Suppressor macrophage treated with lipopolysaccharide for 1 hour (primary cell): Measurements from ENCODE around the gene CCDC112.

ENCODE experiments used
- DNase-seq, 3 donors: peaks; one replicate each; pipeline ENCODE4 v3.0.0-alpha.2; 2020 to 2022

The CCDC112 gene

DNA sequence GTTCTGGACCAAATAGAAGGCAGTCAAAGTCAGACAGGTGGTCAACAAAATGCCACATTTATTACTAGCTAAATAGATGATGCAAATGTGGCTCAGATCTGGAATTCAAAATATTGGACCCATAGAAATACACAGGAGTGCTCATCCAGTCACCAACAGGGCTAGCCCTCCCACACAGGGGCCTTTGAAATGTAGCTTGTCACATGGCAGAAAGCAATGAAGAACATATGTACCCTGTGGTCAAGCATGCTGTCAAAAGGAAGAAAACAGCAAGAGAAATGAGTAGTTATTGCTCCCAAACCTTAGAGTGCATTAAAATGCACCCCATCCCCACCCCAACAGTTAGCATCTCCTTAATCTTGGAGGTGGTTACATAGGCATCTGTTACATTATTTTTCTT, 20.9 kb upstream of the CCDC112 start:
- DNase-seq = peak in 1 of 3 donors; percentile 20

DNA sequence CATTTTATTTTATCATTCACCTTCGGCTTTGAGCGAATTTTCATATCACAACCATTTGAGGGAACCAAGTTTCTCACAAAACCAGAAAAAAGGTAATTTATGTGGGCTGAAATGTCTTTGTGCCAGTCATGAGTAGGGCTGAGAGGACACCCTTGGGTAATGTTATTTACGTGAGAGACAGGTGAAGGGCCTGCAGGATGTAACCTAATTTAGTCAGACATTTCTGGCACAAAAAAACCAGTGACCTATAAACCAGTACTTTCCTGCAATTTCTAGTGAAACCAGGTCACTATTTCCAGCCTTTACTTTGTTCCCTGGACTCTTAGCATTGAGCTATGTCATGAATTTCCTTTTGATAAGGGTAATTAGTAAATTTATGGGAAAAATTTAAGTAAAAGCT, 17.2 kb upstream of the CCDC112 start:
- DNase-seq = no peak

DNA sequence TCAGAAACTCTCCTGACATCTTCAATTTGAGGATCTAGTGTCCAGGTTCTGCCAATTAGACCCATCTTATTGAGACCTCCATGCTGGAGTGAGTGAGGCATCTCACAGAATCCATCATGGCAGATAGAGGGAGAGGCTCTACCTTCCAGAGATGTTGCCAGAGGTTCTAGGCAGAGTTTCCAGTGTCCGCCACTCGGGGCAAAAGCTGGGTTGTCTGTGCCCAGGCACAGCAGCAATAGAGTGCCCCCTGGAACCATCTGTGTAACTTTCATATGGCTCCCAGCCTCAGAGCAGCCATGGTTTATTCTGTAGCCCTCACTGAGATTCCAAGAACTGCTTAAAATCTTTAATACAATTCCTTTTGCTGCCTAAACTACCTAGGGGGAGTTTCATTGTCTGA, 16.6 kb upstream of the CCDC112 start:
- no peak for DNase-seq

DNA sequence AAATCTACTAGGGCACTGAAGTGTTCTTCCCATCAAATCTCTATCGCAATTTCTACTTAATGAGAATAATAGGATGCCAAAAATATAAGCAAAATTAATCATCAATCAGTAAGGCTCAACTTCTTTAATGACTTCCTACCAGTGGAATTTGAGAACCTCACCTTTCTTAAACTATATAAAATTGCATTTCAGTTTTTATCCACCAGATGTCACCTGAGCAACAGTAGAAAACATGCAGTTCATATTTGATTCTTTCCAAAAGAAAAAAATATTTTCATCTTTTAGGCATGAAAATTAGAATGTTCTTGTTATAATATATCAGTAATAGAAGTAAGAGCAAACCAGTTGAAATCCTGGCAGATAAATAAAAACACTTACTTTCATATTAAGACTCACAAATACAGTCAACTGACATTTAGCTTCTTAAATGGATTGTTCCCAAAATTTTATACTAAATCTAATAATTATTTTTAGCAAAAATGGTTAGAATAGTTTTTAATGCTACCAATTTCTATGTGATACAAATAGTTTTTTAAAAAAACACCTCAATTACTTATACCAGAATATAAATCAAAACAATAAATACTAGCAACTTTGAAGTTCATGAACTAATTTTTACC, 13.4 kb upstream of the CCDC112 start:
- peak; percentile 59 to 79 (median 76) for DNase-seq

DNA sequence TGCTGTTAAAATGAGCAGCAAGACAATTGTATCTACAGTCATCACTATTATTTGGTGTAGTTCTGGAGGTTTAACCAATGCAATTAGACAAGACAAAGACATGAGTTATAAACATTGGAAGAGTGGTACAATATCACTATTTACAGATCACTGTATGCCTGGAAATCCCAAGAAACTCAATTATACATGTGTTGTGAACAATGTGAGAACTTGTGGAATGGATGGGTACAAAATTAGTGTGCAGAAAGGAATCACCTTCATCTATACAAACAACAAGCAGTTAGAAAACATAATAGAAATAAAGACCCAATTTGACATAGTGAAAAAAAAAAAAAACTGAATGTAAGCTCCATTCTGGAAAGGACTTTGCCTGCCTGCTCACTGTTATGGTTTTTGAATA, 12.4 kb upstream of the CCDC112 start:
- no peak for DNase-seq

DNA sequence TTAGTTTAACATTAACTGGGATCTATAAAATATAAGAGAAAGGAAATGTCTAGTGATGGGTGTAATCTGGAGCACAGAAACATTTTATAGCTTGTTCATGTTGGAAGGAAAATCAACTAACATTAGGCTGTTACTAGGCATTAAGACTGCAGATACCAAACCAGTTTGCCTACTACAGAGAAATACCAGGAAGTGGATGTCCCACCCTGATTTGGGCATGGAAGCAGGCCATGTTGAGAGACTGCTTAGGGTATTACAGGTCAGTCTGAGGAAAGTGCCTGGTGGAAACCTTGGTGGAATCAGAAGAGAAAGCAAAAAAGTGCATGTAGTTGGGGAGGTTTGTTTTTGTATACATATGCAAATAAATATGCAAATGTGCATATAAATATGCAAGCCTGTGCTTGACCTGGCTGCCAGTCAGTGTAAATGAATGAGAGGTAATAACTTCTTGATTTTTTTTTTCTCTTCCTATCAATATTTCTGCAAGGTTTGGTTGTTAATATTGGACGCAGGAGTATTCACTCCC, 9.6 kb upstream of the CCDC112 start:
- DNase-seq = no peak

DNA sequence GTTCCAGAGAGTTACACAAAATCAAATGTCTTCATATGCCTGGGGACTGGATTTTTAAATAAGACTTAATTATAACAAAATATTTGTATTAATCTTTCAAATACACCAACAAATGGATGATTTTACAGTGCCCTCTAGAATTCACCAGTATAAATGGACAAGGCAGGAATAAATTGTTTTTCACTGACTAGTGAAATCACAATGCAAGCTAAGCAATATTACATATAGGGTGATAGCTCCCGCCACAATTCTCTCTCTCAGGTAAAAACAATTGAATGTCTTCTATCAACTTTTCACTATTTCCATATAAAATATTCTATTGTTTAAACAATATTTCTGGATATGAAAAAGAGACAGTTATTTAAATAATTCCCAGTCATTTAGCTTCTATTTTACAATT, 8.0 kb upstream of the CCDC112 start:
- no peak for DNase-seq

DNA sequence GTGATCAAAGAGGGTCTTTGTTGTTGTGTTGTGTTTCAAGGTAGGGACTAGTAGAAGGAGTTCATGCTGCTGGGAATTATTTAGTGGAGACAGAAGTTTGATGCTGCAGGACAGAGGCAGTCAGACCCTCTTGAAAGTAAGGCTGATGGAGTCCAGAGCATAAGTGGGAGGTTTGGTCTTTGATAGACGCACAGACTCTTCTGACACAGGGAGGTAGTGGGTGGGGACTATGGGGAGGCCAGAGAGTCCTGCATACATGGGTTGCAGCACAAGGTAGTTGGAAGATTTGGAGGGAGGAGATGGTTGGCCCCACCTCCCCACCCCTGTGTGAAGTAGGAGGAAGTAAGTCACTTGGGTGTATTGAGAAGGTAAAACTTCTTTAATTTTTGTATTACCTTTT, 2.4 kb upstream of the CCDC112 start:
- DNase-seq = no peak

DNA sequence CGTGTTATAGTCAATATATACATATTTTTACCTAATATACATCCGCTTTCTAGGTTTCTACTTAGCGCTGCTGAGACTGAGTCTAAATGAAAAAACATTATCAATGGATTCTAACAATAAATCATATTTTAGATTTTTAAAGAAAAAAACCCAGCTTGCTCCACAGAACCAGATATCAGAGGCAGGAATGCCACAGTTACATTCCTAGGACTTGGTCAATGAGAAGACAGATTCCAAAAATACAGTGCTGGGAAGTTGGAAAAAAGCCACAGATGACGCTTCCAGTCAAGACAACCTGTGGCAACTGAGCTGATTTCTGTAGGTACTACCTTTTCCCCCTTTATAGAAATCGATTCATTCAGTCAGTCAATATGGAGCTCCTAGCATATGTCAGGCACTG, 577 bp upstream of the CCDC112 start:
- DNase-seq = no peak

DNA sequence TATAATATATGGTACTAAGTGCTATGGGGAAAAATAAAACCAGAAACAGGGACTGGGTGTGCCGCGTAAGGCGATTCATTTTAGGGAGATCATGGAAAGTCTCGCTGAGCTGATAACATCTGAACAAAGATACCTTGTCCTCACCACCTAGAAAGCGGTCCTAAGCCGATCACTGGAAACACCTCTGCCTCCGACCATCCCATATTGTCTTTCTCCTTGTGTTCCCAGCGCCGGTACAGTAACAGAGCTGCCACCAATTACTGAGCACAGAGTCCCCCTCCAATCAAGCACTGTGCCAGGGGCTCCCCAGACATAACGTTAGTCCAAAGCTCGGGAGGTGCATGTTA, 704 bp downstream of the CCDC112 start:
- DNase-seq = no peak

DNA sequence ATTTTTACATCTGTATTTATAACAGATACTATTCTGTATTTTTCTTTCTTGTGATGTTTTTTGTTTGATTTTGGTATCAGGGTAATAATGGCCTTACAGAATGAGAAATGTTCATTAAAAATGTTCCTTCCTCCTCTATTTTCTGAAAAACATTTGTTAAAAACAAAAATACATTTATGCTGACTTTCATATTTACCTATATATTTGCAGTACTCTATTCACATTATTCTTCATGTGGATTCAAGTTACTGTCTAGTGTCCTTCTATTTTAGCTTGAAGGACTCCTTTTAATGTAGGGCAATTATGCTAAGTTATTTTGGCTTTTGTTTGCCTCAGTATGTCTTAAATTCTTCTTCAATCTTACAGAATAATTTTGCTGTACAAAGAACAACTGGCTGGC, 5.1 kb downstream of the CCDC112 start:
- DNase-seq = no peak

DNA sequence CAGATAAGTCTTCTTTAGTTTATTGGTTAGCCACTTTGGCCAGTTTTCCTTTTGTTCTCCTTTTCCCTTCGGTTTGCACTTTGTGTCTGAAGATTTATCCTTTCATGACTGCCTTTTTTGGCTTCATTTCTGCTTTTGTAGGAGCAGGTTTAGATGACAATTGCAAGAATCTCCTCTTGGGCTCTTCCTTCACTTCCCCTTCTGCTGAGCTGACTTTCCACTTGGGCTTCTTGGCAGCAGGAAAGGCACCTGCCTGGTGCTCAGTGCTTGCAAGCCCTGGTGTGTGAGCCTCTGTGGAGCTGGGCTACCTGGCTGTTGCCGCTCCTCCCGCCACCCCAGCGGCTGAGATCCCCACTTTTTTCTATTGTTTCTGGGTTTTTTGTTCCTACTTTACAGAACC, 7.3 kb downstream of the CCDC112 start:
- DNase-seq = peak; percentile 52 to 59 (median 58)

DNA sequence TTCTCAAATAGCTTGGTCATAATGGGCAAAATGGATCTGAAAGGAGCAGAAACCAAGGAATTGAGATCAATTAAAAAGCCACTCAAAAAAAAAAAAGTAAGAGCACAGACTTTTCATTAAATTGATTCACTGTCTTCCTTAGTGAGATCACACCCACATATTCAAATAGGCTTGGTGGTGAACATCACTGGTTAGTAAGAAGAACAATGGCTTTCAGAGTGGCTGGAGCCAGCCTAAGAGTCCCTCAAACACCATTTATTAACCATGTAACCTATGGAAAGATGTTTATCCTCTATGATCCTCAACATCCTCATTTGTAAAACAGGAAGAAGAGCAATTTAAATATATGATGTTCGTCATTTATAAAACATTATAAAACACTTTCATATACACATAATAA, 12.4 kb downstream of the CCDC112 start:
- no peak for DNase-seq

DNA sequence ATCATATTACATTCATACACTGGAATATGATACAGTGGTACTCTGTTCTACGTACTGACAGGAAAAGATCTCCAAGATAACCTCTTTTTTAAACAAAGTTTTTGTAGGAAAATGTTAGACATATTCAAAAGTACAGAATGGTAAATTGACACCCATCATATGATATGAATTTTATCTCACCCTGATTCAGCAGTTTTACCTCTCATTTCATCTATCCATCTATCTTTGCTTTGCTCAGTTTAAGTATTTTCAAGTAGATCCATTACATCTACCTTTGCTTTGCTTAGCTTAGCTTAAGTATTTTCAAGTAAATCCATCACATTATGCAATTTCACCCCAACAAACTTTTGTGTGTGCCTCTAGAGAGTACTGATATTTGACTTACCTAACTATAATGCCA, 14.3 kb downstream of the CCDC112 start:
- DNase-seq = no peak

DNA sequence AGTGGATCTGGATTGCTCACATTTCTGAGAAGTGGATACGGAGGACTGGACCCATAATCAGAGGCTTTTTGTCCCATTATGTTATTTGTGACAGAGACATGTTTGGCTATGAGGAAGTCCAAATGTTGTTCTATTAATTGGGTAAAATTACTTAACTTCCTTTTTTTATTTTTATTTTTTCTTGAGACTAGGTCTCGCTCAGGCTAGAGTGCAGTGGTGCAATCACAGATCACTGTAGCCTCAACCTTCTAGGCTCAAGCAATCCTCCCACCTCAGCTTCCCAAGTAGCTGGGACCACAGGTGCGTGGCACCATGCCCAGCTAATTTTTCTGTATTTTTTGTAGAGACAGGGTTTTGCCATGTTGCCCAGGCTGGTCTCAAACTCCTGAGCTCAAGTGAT, 21.9 kb downstream of the CCDC112 start:
- DNase-seq = peak; percentile 13 to 59 (median 49)

DNA sequence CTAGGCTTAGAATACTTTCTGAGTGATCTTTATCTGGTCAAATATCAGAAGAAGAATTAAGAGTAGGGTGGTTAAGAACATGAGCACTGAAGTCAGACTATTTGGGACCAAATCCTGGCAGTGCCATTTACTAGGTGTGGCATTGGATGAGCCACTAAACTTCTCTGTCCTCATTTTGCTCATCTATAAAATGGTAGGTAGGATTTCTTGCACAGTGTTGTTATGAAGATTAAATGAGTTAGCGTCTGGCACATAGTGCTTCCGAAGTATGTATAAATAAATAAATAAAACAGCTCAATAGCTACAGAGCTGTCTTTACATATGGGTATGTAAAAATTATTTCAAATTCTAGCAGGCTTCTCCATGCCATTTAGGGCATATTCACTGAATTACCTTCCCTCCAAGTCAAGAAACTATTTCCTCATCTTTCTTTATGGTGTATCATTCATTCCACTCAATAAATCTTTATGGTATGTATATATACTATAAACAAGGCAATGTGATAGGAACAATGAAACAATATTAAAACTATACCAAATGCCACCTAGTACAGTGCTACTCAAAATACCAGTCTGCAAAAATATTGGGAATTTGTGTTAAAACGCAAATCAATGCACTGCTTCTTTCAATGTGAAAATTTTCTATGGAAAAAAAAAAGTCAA, 24.0 kb downstream of the CCDC112 start:
- DNase-seq = no peak

DNA sequence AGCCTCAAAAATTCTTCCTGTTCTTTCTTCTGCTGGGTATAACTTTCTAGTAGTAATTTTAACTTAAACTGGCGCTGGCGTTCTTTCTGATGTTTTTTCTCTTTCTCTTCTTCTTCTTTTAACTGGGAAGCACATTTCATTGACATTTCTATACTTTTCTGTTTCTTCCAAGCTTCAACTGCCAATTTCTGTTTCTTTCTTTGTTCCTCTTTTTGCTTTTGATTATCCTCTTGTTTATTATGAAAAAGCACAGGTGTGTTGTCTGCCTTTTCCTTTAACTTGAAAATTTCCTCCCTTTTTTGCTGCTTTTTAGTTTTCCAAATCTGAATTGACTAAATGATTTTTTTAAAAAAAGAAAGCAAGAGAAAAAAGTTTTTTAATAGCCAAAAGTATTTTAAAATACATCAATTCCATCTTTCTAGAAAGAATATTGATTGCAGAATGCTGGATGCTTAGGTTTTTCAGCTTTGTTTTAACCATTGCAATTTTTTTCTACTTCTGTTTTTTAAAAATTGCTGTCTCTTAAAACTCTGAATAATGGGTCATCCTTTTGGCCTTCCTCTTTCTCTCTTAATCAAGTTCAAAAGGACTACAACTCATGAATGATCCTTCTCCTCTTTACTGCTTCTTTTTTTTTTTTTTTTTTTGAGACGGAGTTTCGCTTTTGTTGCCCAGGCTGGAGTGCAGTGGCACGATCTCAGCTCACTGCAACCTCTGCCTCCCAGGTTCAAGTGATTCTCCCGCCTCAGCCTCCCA, 25.0 kb downstream of the CCDC112 start:
- peak; percentile 40 to 84 (median 74) for DNase-seq

DNA sequence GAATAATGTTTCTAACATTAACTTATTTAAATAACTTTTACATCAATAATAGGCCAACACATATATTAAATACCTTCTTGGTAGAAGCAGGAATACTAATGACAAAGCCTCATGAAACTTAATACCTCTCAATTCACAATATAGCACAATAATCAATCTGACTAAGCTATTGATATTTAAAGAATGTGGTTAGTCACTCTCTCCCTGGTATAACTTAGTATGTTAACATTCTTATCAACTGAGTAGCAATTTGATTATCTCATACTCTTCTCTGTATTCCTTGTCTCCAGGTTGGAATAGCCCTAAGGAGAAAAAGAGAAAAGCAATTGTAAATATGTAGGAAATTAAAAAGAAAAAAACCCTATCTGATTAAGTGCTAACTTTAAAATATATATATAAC, 28.8 kb downstream of the CCDC112 start:
- DNase-seq = no peak

DNA sequence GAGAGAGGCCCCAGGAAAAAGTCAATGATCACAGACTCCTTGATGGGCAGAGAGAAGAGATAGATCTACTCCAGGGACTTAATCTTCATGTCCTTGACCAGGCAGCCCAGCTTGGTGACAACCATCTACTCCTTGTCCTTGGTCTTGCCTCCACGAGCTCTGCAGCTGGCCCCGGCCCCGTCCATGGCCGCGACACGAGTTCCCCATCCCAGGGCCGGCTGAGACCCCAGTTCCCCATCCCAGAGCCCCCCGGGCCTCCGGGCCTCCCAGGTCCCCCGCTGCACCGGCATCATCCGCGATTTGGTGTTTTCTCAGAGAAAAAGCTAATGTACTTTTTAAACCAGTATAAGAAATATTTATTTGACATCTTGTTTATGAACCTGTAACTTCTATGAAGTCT, 31.2 kb downstream of the CCDC112 start:
- no peak for DNase-seq

DNA sequence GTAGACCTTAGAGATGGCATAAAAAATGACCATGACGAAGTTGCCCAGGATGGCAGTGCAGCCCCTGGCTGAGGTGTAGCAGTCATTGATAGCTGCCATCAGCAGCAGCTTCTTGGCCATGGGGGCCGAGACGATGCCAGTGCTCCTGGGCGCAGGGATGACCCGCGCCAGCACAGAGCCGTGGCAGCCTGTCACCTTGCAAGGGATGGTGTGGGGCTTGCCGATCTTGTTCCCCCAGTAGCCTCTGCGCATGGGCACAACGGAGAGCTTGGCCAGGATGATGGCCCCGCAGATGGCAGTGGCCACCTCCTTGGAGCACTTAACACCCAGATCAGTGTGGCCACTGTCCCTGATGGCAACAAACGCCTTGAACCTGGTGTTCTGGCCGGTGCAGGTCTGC, 31.7 kb downstream of the CCDC112 start:
- DNase-seq = no peak

DNA sequence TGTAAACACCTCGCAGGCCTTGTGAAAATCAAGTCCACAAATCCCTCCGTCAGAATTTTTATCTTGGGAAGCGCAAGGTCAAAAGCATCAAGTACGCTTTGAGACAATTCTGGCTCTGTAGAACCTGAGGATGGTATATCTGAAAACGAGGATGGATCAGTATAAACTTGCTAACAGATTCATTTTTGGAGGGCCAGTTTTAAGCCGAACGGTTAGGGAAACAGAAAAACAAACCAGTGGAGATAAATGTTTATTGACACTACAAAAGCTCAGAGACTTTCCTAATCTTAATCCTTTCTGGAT, 33.4 kb downstream of the CCDC112 start:
- DNase-seq = peak in 1 of 3 donors; percentile 21

DNA sequence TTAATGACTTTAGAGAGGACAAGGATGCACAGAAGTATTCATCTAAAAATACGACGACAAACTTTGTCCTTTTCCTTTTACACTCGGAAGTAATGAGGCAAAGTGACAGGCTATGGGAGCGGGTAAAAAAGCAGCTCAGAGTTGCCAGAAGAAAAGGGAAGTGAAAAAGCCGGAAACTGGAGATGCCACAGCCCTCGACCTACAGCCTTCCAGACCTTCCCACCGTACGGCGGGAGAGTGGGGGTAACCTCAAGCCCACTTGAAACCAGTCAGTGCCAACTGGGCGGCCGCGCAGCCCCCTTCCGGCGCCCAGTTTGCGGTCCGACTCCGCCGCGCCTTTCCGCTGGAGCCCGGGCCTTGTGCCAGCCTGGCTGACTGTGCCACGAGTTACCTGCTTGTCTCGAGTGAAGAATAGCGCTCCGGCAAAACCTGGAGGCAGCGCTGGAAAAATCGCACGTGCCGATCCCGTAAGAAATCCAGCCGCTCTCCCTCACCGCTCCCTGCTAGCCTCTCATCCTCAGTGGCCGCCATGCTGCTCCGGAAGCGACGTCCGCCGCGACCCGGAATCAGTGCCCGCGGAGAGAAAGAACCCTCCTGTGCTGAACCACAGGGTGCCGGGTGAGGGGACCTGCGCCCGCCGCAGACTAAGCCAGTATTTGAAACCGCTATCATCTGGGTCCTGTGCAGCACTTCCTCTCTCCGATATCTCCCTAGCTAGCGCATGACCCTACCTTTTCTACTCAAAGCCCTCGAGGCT, 34.0 kb downstream of the CCDC112 start, which contains the start of gene PGGT1B:
TSS of gene PGGT1B (minus strand) at position 557 of the 757 bp plus-strand sequence. CDS start at position 531, 26 bp downstream.
- DNase-seq = peak; percentile 73 to 76 (median 74)

DNA sequence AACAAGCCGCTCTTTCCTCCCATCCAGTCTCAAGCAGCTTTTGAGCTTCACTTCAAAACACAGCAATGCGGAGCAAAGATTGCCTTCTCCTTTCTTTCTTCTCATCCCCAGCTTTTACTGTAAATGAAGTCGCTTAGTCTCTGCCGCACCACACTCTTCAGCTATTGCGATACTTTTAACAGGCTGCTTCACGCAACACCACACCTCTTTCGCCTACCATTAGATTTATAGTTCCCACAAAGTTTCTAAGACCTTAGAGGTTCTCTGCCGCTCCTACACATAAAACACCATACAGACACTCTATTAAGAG, 34.5 kb downstream of the CCDC112 start:
- DNase-seq = no peak

DNA sequence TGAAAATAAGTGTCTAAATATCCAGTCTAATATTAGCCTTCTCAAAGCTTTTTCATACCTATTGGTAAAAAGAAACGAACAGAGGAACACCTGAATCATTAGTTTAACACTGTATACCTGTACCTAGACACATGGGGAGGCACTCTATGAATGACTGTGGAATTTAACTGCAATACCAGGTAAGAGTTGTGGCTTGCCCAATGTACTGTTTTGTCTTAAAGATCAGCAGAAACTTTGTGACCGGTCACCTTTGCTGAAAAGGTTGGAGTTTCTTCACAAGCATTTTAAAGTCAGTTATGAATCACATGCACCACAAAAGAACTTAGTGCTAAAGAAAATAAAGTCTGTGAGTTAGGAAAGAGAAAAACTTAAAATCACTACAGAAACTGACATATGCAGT, 36.2 kb downstream of the CCDC112 start:
- no peak for DNase-seq
